Measurements from ENCODE around the gene ZBTB16.

The ZBTB16 gene

DNA sequence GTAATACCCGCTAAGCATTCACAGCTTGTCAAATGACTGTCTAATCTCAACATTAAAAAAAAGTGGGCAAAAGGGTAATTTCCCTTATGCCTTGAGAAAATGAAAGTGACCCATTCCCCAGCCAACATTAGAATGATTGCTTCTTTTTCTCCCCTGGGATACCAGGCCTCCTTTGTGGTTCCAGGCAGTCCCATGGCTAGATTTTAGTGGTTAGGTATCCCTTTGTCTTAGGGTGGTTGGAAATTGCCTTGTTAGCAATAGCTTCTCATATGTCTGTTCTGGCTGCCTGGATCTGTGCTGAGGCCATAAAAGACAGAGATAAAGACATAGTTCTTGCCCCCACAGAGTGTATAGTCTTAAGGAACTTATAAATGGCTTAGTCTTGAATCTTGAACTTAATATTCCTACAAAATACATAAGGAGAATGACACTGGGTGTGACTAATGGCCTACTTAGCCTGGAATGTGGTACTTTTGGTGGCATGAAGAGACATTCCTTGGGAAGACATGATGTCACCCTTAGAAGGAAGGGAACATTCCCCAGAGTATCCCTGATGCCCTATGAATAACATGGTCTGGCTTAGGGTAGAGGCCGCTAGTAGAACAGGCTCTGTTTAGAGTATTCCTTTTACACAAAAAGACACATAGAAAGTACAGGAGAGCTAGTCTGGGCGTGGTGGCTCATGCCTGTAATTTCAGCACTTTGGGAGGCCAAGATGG lies 90.3 kb downstream of the ZBTB16 start:
- no peaks in the 10 kb centered on the region for H3K79me2 ChIP-seq (ENCODE audit: insufficient read depth, low read length)
- no peak overlapping the region for H3K9ac ChIP-seq (ENCODE audit: low read depth, low read length)
- ATAC-seq (ENCODE audit: insufficient read depth, low read depth) = no peak
- H3K9me3 ChIP-seq (ENCODE audit: insufficient read depth, low read length, severe bottlenecking) = no peaks in the 10 kb centered on the region
- peaks cover 6% of the 10 kb centered on the region for H3K27me3 ChIP-seq (ENCODE audit: insufficient read depth, low read length, poor library complexity)
- no peak overlapping the region for H3K4me2 ChIP-seq (ENCODE audit: insufficient read depth, low read length)
- no peak for DNase-seq
- no peaks in the 10 kb centered on the region for H4K20me1 ChIP-seq (ENCODE audit: insufficient read depth, low read length)
- H3K4me3 ChIP-seq (ENCODE audit: low read depth in 1 of 2, low read length in 2 of 2) = no peak overlapping the region
- H3K27ac ChIP-seq (ENCODE audit: low read length) = no peak overlapping the region
- no peaks in the 10 kb centered on the region for H3K4me1 ChIP-seq (ENCODE audit: insufficient read depth, low read length)
- TF ChIP-seq, protein P1, sequence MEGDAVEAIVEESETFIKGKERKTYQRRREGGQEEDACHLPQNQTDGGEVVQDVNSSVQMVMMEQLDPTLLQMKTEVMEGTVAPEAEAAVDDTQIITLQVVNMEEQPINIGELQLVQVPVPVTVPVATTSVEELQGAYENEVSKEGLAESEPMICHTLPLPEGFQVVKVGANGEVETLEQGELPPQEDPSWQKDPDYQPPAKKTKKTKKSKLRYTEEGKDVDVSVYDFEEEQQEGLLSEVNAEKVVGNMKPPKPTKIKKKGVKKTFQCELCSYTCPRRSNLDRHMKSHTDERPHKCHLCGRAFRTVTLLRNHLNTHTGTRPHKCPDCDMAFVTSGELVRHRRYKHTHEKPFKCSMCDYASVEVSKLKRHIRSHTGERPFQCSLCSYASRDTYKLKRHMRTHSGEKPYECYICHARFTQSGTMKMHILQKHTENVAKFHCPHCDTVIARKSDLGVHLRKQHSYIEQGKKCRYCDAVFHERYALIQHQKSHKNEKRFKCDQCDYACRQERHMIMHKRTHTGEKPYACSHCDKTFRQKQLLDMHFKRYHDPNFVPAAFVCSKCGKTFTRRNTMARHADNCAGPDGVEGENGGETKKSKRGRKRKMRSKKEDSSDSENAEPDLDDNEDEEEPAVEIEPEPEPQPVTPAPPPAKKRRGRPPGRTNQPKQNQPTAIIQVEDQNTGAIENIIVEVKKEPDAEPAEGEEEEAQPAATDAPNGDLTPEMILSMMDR (IDR thresholded peaks at IDR 0.05; ENCODE audit: borderline replicate concordance, extremely low read depth, low read length, poor library complexity, severe bottlenecking) = no peak
- no peak for TF ChIP-seq EZH2 (IDR thresholded peaks at IDR 0.05; ENCODE audit: borderline replicate concordance, low read depth, low read length, severe bottlenecking)
- no peak overlapping the region for H2AFZ ChIP-seq (ENCODE audit: low read depth, low read length)
- no peaks in the 10 kb centered on the region for H3K36me3 ChIP-seq (ENCODE audit: insufficient read depth, low read length)

DNA sequence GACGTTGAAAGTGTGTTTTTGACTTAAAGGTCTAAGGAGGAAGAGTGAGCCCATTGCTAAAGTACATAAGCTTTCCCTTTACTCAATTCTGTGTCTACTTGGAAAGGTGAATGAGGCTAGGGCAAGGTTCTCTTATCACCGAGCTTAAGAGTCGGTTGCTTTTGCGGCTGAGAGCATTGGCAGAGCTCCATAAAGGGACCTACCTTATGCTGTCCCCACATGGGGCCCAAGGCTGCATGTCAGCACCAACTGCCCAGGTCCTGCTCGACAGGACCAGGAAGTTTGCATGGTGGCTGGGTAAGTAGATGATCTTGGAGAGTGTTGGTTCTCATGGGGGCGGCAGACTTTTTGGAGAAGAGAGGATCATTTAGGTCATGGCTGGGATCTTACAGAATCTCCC lies 91.2 kb downstream of the ZBTB16 start:
- Histone ChIP-seq H3K79me2 (ENCODE audit: insufficient read depth, low read length) (no peaks in the 10 kb centered on the region), H3K9ac (ENCODE audit: low read depth, low read length) (no peak overlapping the region), H3K27ac (ENCODE audit: low read length) (no peak overlapping the region), H3K4me1 (ENCODE audit: insufficient read depth, low read length) (no peaks in the 10 kb centered on the region), H3K36me3 (ENCODE audit: insufficient read depth, low read length) (no peaks in the 10 kb centered on the region), H4K20me1 (ENCODE audit: insufficient read depth, low read length) (peaks cover 1% of the 10 kb centered on the region; the same call in 1 of the 2 replicates), H2AFZ (ENCODE audit: low read depth, low read length) (no peak overlapping the region), H3K27me3 (ENCODE audit: insufficient read depth, low read length, poor library complexity) (peaks cover 2% of the 10 kb centered on the region), H3K9me3 (ENCODE audit: insufficient read depth, low read length, severe bottlenecking) (no peaks in the 10 kb centered on the region), H3K4me3 (ENCODE audit: low read depth in 1 of 2, low read length in 2 of 2) (no peak overlapping the region), H3K4me2 (ENCODE audit: insufficient read depth, low read length) (no peak overlapping the region)
- ATAC-seq (ENCODE audit: insufficient read depth, low read depth) (no peak), DNase-seq (no peak)
- TF ChIP-seq, protein P1 (IDR thresholded peaks at IDR 0.05; ENCODE audit: borderline replicate concordance, extremely low read depth, low read length, poor library complexity, severe bottlenecking) = no peak
- TF ChIP-seq EZH2 (IDR thresholded peaks at IDR 0.05; ENCODE audit: borderline replicate concordance, low read depth, low read length, severe bottlenecking) = no peak

DNA sequence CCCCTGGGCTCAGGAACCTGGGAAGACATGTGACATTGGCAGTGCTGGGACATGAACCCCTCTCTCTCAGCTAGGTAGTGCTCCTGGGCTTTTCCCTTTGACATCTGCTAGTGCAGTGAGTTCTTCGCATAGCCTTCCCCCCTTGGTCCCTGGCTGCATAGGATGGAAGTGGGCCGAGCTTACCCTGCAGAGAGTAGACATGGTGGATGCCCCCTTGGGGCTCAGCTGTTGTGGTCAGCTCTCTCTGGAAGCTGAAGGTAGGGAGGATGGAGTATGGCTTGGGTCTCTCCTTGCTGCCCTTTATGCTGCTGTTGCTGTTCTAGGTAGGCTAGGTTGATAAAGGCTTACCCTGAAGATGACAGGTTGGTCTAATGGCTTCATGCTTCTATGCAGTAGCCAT lies 92.1 kb downstream of the ZBTB16 start:
- peaks cover 8% of the 10 kb centered on the region for H3K27me3 ChIP-seq (ENCODE audit: insufficient read depth, low read length, poor library complexity)
- TF ChIP-seq EZH2 (IDR thresholded peaks at IDR 0.05; ENCODE audit: borderline replicate concordance, low read depth, low read length, severe bottlenecking) = no peak
- TF ChIP-seq, protein P1 (IDR thresholded peaks at IDR 0.05; ENCODE audit: borderline replicate concordance, extremely low read depth, low read length, poor library complexity, severe bottlenecking) = no peak
- no peak for ATAC-seq (ENCODE audit: insufficient read depth, low read depth)
- H3K27ac ChIP-seq (ENCODE audit: low read length) = no peak overlapping the region
- no peaks in the 10 kb centered on the region for H3K36me3 ChIP-seq (ENCODE audit: insufficient read depth, low read length)
- no peak for DNase-seq
- no peaks in the 10 kb centered on the region for H3K79me2 ChIP-seq (ENCODE audit: insufficient read depth, low read length)
- H3K4me3 ChIP-seq (ENCODE audit: low read depth in 1 of 2, low read length in 2 of 2) = no peak overlapping the region
- no peaks in the 10 kb centered on the region for H3K9me3 ChIP-seq (ENCODE audit: insufficient read depth, low read length, severe bottlenecking)
- no peak overlapping the region for H3K4me2 ChIP-seq (ENCODE audit: insufficient read depth, low read length)
- no peaks in the 10 kb centered on the region for H3K4me1 ChIP-seq (ENCODE audit: insufficient read depth, low read length)
- no peak overlapping the region for H2AFZ ChIP-seq (ENCODE audit: low read depth, low read length)
- peaks cover 6% of the 10 kb centered on the region; the same call in 1 of the 2 replicates for H4K20me1 ChIP-seq (ENCODE audit: insufficient read depth, low read length)
- no peak overlapping the region for H3K9ac ChIP-seq (ENCODE audit: low read depth, low read length)

Measured in DND-41 (cell line).